Measurements from ENCODE around the gene PTPRQ.

DNA sequence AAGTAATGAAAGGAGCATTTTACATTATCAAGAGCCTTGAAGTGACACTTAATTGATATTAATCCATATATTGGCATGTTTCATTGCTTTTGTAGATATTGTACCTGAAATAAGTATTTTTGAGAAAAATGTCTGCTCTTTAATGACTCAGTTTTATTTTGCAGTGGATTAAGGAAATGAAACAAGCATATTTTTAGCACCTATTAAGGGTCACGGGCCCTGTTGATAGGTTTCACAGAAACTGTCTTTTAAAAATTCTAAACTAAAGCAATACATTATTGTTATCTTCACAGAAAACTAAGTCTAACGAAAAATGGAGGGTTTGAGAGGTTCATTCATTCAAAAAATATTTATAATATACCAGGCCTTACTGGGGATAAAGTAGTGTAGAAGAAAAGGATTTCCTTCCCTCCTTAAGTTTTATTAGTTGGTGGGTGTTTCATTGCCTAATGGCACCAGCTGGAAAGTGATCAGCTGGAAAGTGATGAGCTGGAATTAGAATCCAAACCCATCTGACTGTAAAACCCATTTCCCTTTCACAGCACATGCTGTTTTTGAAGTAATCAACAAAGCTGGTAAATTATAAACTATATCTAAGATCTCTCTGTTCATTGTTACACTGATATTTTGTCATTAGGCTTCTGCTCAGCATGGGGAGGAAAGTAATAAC lies 54.2 kb downstream of the PTPRQ start:
- TF ChIP-seq POLR2A (IDR thresholded peaks at IDR 0.05) (no peak), EP300 (IDR thresholded peaks at IDR 0.05) (no peak)
- TF ChIP-seq, protein P1, sequence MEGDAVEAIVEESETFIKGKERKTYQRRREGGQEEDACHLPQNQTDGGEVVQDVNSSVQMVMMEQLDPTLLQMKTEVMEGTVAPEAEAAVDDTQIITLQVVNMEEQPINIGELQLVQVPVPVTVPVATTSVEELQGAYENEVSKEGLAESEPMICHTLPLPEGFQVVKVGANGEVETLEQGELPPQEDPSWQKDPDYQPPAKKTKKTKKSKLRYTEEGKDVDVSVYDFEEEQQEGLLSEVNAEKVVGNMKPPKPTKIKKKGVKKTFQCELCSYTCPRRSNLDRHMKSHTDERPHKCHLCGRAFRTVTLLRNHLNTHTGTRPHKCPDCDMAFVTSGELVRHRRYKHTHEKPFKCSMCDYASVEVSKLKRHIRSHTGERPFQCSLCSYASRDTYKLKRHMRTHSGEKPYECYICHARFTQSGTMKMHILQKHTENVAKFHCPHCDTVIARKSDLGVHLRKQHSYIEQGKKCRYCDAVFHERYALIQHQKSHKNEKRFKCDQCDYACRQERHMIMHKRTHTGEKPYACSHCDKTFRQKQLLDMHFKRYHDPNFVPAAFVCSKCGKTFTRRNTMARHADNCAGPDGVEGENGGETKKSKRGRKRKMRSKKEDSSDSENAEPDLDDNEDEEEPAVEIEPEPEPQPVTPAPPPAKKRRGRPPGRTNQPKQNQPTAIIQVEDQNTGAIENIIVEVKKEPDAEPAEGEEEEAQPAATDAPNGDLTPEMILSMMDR (IDR thresholded peaks at IDR 0.05), result no peak

Measured in tibial nerve (tissue), 4 donors.